NK-92 (cell line): Measurements from ENCODE around the gene PIAS1.

ENCODE experiments used
- DNase-seq: peaks from one replicate; lab custom pipeline; 2025; ENCODE audit not compliant: unreplicated experiment; lab: John Stamatoyannopoulos, UW

Gene PIAS1

GRCh38 chr15:68175526-68175925 is 121.4 kb downstream of the PIAS1 start:
- DNase-seq = no peak

- no peak for DNase-seq
Observed at GRCh38 chr15:68176601-68177000, 122.5 kb downstream of the PIAS1 start.

GRCh38 chr15:68177742-68178141 is 123.6 kb downstream of the PIAS1 start:
- DNase-seq = no peak

- DNase-seq = no peak
Observed at GRCh38 chr15:68183616-68184315, 129.7 kb downstream of the PIAS1 start.

- DNase-seq = no peak
Observed at GRCh38 chr15:68184616-68185480, 130.7 kb downstream of the PIAS1 start.

- DNase-seq = no peak
Observed at GRCh38 chr15:68186671-68187397, 132.7 kb downstream of the PIAS1 start.

GRCh38 chr15:68187559-68187958 is 133.4 kb downstream of the PIAS1 start:
- DNase-seq = no peak

GRCh38 chr15:68188647-68189046 is 134.5 kb downstream of the PIAS1 start:
- DNase-seq = no peak

- no peak for DNase-seq
Observed at GRCh38 chr15:68190048-68190447, 135.9 kb downstream of the PIAS1 start.

GRCh38 chr15:68191555-68191954 is 137.4 kb downstream of the PIAS1 start:
- DNase-seq = no peak

- no peak for DNase-seq
Observed at GRCh38 chr15:68192117-68192516, 138.0 kb downstream of the PIAS1 start.

GRCh38 chr15:68192804-68193486 is 138.8 kb downstream of the PIAS1 start:
- no peak for DNase-seq

- no peak for DNase-seq
Observed at GRCh38 chr15:68195336-68196112, 141.4 kb downstream of the PIAS1 start.

- no peak for DNase-seq
Observed at GRCh38 chr15:68196445-68197169, 142.5 kb downstream of the PIAS1 start.

- no peak for DNase-seq
Observed at GRCh38 chr15:68197170-68197492, 143.0 kb downstream of the PIAS1 start.

- no peak for DNase-seq
Observed at GRCh38 chr15:68197661-68198437, 143.7 kb downstream of the PIAS1 start.

GRCh38 chr15:68199340-68199739 is 145.2 kb downstream of the PIAS1 start:
- DNase-seq = no peak

GRCh38 chr15:68200016-68200861 is 146.1 kb downstream of the PIAS1 start:
- no peak for DNase-seq
